Mesothelial cell of epicardium (in vitro differentiated cells): Measurements from ENCODE around the gene SETD6. TPM values are rescaled to one million over a fixed set of nuclear protein-coding genes. Genes with fewer than 3 reads are reported as not detected.
A peak's percentile ranks its signal among the peaks of the same experiment; 100 is the strongest.
"Not testable (repeated sequence)": the region's sequence is repeated elsewhere in the genome, so short reads cannot be mapped to it uniquely, and the experiment has no call there.

Experiments
- DNase-seq, 2 experiments: peaks; one replicate each; pipeline ENCODE4 v3.0.0; 2021; ENCODE audit warnings: low spot score in 2 of 2; ENCODE audit not compliant: unreplicated experiment in 2 of 2
- H3K27ac Mint-ChIP-seq: 2 replicates; pipeline ENCODE4 v1.8.0; 2021; ENCODE audit warnings: mixed read lengths
- H3K27me3 Mint-ChIP-seq: 2 replicates; pipeline ENCODE4 v1.8.0; 2021; ENCODE audit warnings: low read depth, mixed read lengths
- H3K36me3 Mint-ChIP-seq: 2 replicates; pipeline ENCODE4 v1.8.0; 2021; ENCODE audit warnings: mixed read lengths
- H3K4me1 Mint-ChIP-seq: 2 replicates; pipeline ENCODE4 v1.8.0; 2021; ENCODE audit warnings: mixed read lengths
- H3K4me3 Mint-ChIP-seq: 2 replicates; pipeline ENCODE4 v1.8.0; 2021; ENCODE audit warnings: mild to moderate bottlenecking, moderate library complexity, mixed read lengths
- H3K9me3 Mint-ChIP-seq: 2 replicates; pipeline ENCODE4 v1.8.0; 2021; ENCODE audit warnings: mixed read lengths
- CTCF ChIP-seq: fragments of 200-600 bp; sonication (generic); IDR thresholded peaks from one replicate; pipeline ENCODE4 v1.5.0; 2021; ENCODE audit warnings: antibody characterized with exemption; ENCODE audit not compliant: unreplicated experiment
- total RNA-seq: library from RNA; stranded (reverse); gene quantifications from 3 replicates; pipeline ENCODE4 v1.2.1, GENCODE V29; 2021

SETD6 gene
- total RNA-seq, 1 donor from 2014 or later = 28.9 TPM

- no peaks in the 10 kb centered on the region for H3K36me3 Mint-ChIP-seq
- peaks cover 14% of the 10 kb centered on the region for H3K27me3 Mint-ChIP-seq
- no peak overlapping the region for H3K27ac Mint-ChIP-seq
- no peak for TF ChIP-seq CTCF
- H3K4me1 Mint-ChIP-seq = no peaks in the 10 kb centered on the region
- DNase-seq = no peak
- H3K9me3 Mint-ChIP-seq = no peaks in the 10 kb centered on the region
- no peak overlapping the region for H3K4me3 Mint-ChIP-seq
Observed at GRCh38 chr16:58490065-58490464, 25.3 kb upstream of the SETD6 start.

- not testable (repeated sequence) for H3K4me1 Mint-ChIP-seq, H3K4me3 Mint-ChIP-seq, H3K9me3 Mint-ChIP-seq, H3K27ac Mint-ChIP-seq, H3K36me3 Mint-ChIP-seq, DNase-seq
- peaks cover 18% of the 10 kb centered on the region for H3K27me3 Mint-ChIP-seq
Observed at GRCh38 chr16:58490539-58490938, 24.8 kb upstream of the SETD6 start.

GRCh38 chr16:58492066-58492465 lies 23.3 kb upstream of the SETD6 start:
- no peak for DNase-seq
- no peak for TF ChIP-seq CTCF
- H3K27me3 Mint-ChIP-seq = peaks cover 23% of the 10 kb centered on the region
- H3K9me3 Mint-ChIP-seq = no peaks in the 10 kb centered on the region
- H3K27ac Mint-ChIP-seq = no peak overlapping the region
- H3K4me1 Mint-ChIP-seq = no peaks in the 10 kb centered on the region
- no peak overlapping the region for H3K4me3 Mint-ChIP-seq
- no peaks in the 10 kb centered on the region for H3K36me3 Mint-ChIP-seq

- no peak for TF ChIP-seq CTCF
- H3K4me3 Mint-ChIP-seq = no peak overlapping the region
- DNase-seq = no peak
- H3K27ac Mint-ChIP-seq = no peak overlapping the region
- no peaks in the 10 kb centered on the region for H3K4me1 Mint-ChIP-seq
- H3K36me3 Mint-ChIP-seq = no peaks in the 10 kb centered on the region
- no peaks in the 10 kb centered on the region for H3K9me3 Mint-ChIP-seq
- peaks cover 27% of the 10 kb centered on the region for H3K27me3 Mint-ChIP-seq
Observed at GRCh38 chr16:58492735-58493134, 22.6 kb upstream of the SETD6 start.

GRCh38 chr16:58493756-58494431 lies 21.4 kb upstream of the SETD6 start:
- Mint-ChIP-seq H3K27me3 (peaks cover 31% of the 10 kb centered on the region), H3K4me3 (no peak overlapping the region), H3K36me3 (no peaks in the 10 kb centered on the region), H3K9me3 (no peaks in the 10 kb centered on the region), H3K4me1 (no peaks in the 10 kb centered on the region), H3K27ac (no peak overlapping the region)
- TF ChIP-seq CTCF = no peak
- DNase-seq = no peak

GRCh38 chr16:58494981-58495520 lies 20.3 kb upstream of the SETD6 start:
- DNase-seq = peak; percentile 68 to 79
- Mint-ChIP-seq H3K4me1 (peaks cover 5% of the 10 kb centered on the region), H3K4me3 (no peak overlapping the region), H3K27ac (no peak overlapping the region), H3K9me3 (no peaks in the 10 kb centered on the region), H3K27me3 (peaks cover 32% of the 10 kb centered on the region), H3K36me3 (no peaks in the 10 kb centered on the region)
- no peak for TF ChIP-seq CTCF
